ENCODE data around the gene MAP7.
"Not testable (repeated sequence)": the region's sequence is repeated elsewhere in the genome, so short reads cannot be mapped to it uniquely, and the experiment has no call there.

The MAP7 gene

GRCh38 chr6:136501096-136501495 is 49.1 kb downstream of the MAP7 start:
- no peak for DNase-seq

- DNase-seq: no peak
Observed at GRCh38 chr6:136500414-136500813, 49.8 kb downstream of the MAP7 start.

- no peak for DNase-seq
Observed at GRCh38 chr6:136499370-136499769, 50.9 kb downstream of the MAP7 start.

- not testable (repeated sequence) for DNase-seq
Observed at GRCh38 chr6:136496449-136496848, 53.8 kb downstream of the MAP7 start.

DNA sequence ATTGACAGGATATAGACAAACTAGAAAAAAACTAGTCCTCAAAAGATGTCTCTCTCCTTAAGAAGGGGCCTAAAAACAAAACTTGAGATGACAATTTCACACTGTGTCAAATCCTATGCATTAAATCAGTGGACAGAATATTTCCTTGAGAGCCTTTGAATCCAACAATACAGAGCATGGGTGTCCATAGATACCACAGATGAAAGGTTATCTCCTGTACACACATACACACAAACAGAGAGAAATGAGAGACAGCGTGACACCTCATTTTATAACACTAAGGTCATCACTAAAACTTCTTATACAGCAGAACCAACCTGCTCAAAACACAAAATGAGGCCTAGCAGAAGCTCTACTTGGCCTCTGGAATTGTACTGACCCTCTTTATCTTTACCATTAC is 55.5 kb downstream of the MAP7 start:
- no peak for DNase-seq

GRCh38 chr6:136494059-136494458 is 56.2 kb downstream of the MAP7 start:
- DNase-seq: no peak

- no peak for DNase-seq
Observed at GRCh38 chr6:136492409-136492808, 57.8 kb downstream of the MAP7 start.

GRCh38 chr6:136491754-136492153 is 58.5 kb downstream of the MAP7 start:
- no peak for DNase-seq

- DNase-seq: no peak
Observed at GRCh38 chr6:136491251-136491650, 59.0 kb downstream of the MAP7 start.

GRCh38 chr6:136489689-136490033 is 60.6 kb downstream of the MAP7 start:
- DNase-seq: not testable (repeated sequence)

- DNase-seq: no peak
Observed at GRCh38 chr6:136487759-136488425, 62.3 kb downstream of the MAP7 start.

DNA sequence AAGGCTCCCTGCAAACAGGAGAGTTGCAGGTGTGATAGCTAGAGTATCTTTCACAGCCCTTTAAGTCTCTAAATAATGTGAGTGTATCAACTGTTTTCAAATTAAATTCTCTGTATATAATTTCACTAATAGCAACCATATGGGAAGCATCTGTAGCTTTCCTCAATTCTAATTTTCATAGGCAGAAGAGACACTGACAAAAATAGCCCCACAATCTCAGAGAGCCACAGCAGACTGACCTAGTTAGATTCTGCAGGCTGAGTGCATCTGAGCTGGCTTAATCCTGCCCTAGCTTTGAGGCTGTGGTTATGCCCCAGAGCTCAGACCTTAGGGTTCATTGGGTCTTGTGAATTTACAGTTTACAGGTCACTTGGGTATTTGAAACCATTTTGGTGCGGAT is 63.9 kb downstream of the MAP7 start:
- no peak for DNase-seq

DNA sequence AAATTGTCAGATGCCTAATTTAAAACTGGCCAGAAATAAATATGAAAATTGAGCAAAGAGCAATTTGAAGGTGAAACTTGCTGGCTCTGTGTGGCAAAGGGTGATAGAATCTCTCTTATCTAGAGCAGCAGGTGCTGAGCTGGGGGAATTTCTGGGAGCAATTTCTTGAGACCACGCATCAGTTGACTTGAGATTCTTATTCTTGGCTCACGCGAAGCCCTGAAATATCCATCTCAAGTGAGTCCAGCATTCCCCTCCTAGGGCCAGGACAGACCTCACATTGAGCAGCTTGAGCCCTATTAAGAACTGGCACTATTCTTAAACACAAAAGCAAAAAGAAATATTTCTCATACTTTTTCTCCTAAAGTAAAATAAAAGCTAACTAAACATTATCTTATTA is 66.3 kb downstream of the MAP7 start:
- no peak for DNase-seq

DNA sequence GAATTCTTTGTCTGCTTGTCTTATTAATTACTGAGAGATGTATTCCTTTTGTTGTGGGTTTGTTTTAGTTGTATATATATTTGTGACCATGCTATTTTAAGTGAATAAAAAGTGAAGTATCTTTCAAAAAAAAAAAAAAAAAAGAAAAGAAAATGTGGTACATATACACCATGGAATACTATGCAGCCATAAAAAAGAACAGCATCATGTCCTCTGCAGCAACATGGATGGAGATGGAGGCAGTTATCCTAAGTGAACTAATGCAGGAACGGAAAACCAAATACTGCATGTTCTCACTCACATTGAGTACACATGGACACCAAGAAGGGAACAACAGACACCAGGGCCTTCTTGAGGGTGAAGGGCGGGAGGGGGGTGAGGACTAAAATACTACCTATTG is 67.2 kb downstream of the MAP7 start:
- not testable (repeated sequence) for DNase-seq

- DNase-seq: no peak
Observed at GRCh38 chr6:136477548-136477947, 72.7 kb downstream of the MAP7 start.

- DNase-seq: no peak
Observed at GRCh38 chr6:136475686-136476085, 74.5 kb downstream of the MAP7 start.

GRCh38 chr6:136474241-136474640 is 76.0 kb downstream of the MAP7 start:
- DNase-seq: no peak

- no peak for DNase-seq
Observed at GRCh38 chr6:136471922-136472321, 78.3 kb downstream of the MAP7 start.

- DNase-seq: no peak
Observed at GRCh38 chr6:136471372-136471771, 78.8 kb downstream of the MAP7 start.

GRCh38 chr6:136470044-136470443 is 80.2 kb downstream of the MAP7 start:
- no peak for DNase-seq

- no peak for DNase-seq
Observed at GRCh38 chr6:136469154-136469553, 81.1 kb downstream of the MAP7 start.

DNA sequence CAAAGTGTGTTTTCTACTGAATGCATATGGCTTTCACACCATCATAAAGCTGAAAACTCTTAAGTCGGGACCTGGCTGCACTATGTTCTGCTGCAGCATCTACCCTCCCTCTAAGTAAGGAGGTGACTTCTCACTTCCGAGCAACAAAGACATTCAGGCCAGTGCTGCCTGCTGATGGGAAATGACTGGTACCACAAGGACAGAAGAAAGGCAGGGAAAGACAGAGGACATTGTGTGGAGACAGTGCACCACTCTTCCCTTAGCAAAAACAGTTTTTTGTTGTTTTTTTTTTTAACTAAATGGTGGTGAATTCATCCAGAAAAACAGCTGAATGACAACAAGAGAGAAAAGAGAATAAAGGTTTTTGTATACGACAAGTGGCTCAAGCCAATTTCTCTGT is 81.5 kb downstream of the MAP7 start:
- no peak for DNase-seq

- no peak for DNase-seq
Observed at GRCh38 chr6:136467186-136467585, 83.0 kb downstream of the MAP7 start.

GRCh38 chr6:136466777-136467176 is 83.4 kb downstream of the MAP7 start:
- DNase-seq: no peak

- DNase-seq: no peak
Observed at GRCh38 chr6:136465766-136466303, 84.4 kb downstream of the MAP7 start.

All from NCI-H2029 (cell line).